Heart left ventricle (tissue), 16 donors: ENCODE measurements around the gene PCIF1. TPM values are rescaled to one million over a fixed set of nuclear protein-coding genes. Genes with fewer than 3 reads are reported as not detected.

Experiments
- ATAC-seq, 4 donors: fragments of 200-7000 bp; cut with Tn5 transposase; one replicate each; pipeline ENCODE4 v1.9.1; 2020 to 2022; ENCODE audit warnings: moderate library complexity in 4 of 4, mild to moderate bottlenecking in 3 of 4, moderate number of reproducible peaks in 1 of 4
- DNase-seq, 5 donors: peaks; one replicate each; pipeline ENCODE4 v3.0.0-alpha.2; 2020
- H3K27ac ChIP-seq, 12 donors: fragments of 200-600 bp; sonication (generic) in 4 of 12; one replicate each; pipeline versions ENCODE4 v1.5.0 to v1.8.0; 2016 to 2022; ENCODE audit warnings: mild to moderate bottlenecking in 2 of 12
- H3K27me3 ChIP-seq, 9 donors: fragments of 200-600 bp; sonication (generic) in 2 of 9; one replicate each; pipeline versions ENCODE4 v1.5.1 to v1.8.0; 2016 to 2022; ENCODE audit warnings: mild to moderate bottlenecking in 3 of 9
- H3K36me3 ChIP-seq, 9 donors: fragments of 200-600 bp; sonication (generic) in 2 of 9; one replicate each; pipeline versions ENCODE4 v1.5.0 to v1.8.0; 2018 to 2022; ENCODE audit warnings: mild to moderate bottlenecking in 2 of 9
- H3K4me1 ChIP-seq, 12 donors: fragments of 200-600 bp; sonication (generic) in 4 of 12; one replicate each; pipeline versions ENCODE4 v1.5.0 to v1.8.0; 2016 to 2022; ENCODE audit warnings: mild to moderate bottlenecking in 3 of 12
- H3K4me3 ChIP-seq, 12 donors: fragments of 200-600 bp; sonication (generic) in 4 of 12; one replicate each; pipeline versions ENCODE4 v1.5.0 to v1.8.0; 2017 to 2022; ENCODE audit warnings: mild to moderate bottlenecking in 9 of 12, moderate library complexity in 4 of 12
- H3K9me3 ChIP-seq, 12 donors: fragments of 200-600 bp; sonication (generic) in 4 of 12; one replicate each; pipeline versions ENCODE4 v1.5.0 to v1.8.0; 2016 to 2022; ENCODE audit warnings: mild to moderate bottlenecking in 1 of 12
- CTCF ChIP-seq, 12 donors: fragments of 200-600 bp; sonication (generic) in 4 of 12; IDR thresholded peaks; one replicate each; pipeline versions ENCODE4 v1.5.0 to v1.8.0; 2018 to 2022; ENCODE audit warnings: antibody characterized with exemption in 12 of 12, mild to moderate bottlenecking in 5 of 12
- POLR2A ChIP-seq, 2 donors: fragments of 450-650 bp; IDR thresholded peaks; one replicate each; pipeline ENCODE4 v1.6.1; 2017; ENCODE audit warnings: antibody characterized with exemption in 2 of 2, mild to moderate bottlenecking in 2 of 2, moderate library complexity in 2 of 2
- WGBS, 4 donors: extraction: QIAGEN DNeasy Blood & Tissue Kit in 2 of 4; methylation state at CpG; one replicate each; pipeline versions ENCODE4 v1.1.5 to v1.1.7; 2013 to 2018; 5-methylcytosine and 5-hydroxymethylcytosine counted together
- intact Hi-C, 10 donors: fragments of 100-400 bp; cut with DNase I; formaldehyde crosslinking; loops; one replicate each; pipeline versions ENCODE4 v1.11.1 to v1.14.2; 2022
- polyA plus RNA-seq, 2 donors: library from polyadenylated mRNA; stranded (reverse); fragments of 200-250 nt; gene quantifications; one replicate each; pipeline ENCODE4 v1.2.3, GENCODE V29; 2013
- total RNA-seq, 9 donors: library from RNA; depleted of rRNA in 2 of 9; stranded (reverse); fragments of >200 nt in 2 of 9; fragmentation: NEBNext Ultra II Directional in 3 of 9; extraction: Animal tissue kit (Norgen Biotek cat#: 25700) in 3 of 9; gene quantifications; one replicate each; pipeline versions ENCODE4 v1.1.0 to v1.2.4, GENCODE V29; 2016 to 2023
- donor health status: ischemic (EF 13 %, LVEDD 7.1; RV severe dilation, severe dysfunction).
- donor health status: healthy with polysubstance abuse.
- donor health status: DM: no; HTN: yes; CAD: no.
- donor health status: DM: no; HTN: no; CAD: no.
- donor health status: ischemic (EF 25% LVEDD 6.9; RV normal size, moderate dysfunction).
- donor health status: ischemic (EF 25% LVEDD 5.7; RV mildly dilated, moderate dysfunction).
- donor health status: healthy.
- donor health status: DM: yes; HTN: yes; CAD: no.
- donor health status: ischemic (EF 35%, LVEDD 5.7; RV mildly dilated, moderate dysfunction).
- donor health status: nonischemic (EF 11% LVEDD 7.7; RV severe dilation, severe dysfunction).
- donor health status: DM: yes; HTN: yes; CAD: no.
- donor health status: PGD.
- donor health status: ischemic (EF 29% LVEDD 5.4; RV normal size, mild dysfunction).
- donor health status: nonischemic (EF 23%, LVEDD 6.1; RV moderate dilation, normal function).

PCIF1 gene
- total and polyA plus RNA-seq, 11 donors: 17.5 to 40.2 (median 28.2) TPM

DNA sequence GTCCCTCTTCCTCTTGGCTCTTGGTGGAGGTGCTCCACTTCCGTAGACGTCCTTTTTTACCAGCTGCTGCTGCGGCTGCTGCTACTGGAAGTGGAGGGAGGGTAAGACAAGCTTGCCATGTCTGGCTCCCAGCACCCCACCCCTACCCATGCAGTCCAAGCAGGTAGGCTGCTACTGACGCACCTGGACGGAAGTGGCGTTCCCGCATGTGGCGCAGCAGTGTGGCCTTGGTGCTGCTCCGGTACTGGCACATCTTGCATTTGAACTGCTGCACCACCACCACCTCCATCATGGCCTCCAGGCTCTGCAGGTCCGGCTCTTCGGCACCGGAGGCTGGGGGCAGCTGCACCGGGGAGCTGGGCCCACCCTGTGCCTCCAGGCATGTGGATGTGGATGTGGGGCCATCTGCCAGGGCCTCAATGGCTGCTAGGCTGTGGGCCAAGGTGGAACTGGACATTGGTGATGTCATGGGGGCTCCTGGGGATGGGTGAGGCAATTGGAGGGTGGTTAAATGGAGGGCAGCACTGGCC is 33.1 kb downstream of the PCIF1 start:
- 91 to 96% (median 95%) methylated on average over 12 to 13 of the region's 13 CpGs for WGBS, 4 donors
- Histone ChIP-seq H3K36me3 (peaks cover 0 to 71% (median 69%) of the 10 kb centered on the region in 9 donors), H3K9me3 (no peaks in the 10 kb centered on the region), H3K27me3 (no peaks in the 10 kb centered on the region), H3K27ac (no peak overlapping the region), H3K4me3 (no peak overlapping the region), H3K4me1 (peaks cover 0 to 29% (median 13%) of the 10 kb centered on the region in 12 donors)
- intact Hi-C loops: loop anchor here in 7 of 10 donors (5.0 to 10.0 kb wide), 4 partner anchors 73 to 163 kb away; partner anchors contain the start of genes TNNC2 (in 4 of the 7), CTSA (in 1 of the 7), NEURL2 (in 1 of the 7) and UBE2C (in 1 of the 7)
- no peak for ATAC-seq
- peak in 1 of 5 donors; percentile 62 for DNase-seq
- no peak for TF ChIP-seq POLR2A (IDR thresholded peaks at IDR 0.05)
- TF ChIP-seq CTCF (IDR thresholded peaks at IDR 0.05): no peak

- intact Hi-C loops: loop anchor here in 7 of 10 donors (5.0 to 10.0 kb wide), 4 partner anchors 73 to 163 kb away; partner anchors contain the start of genes TNNC2 (in 4 of the 7), CTSA (in 1 of the 7), NEURL2 (in 1 of the 7) and UBE2C (in 1 of the 7)
- H3K4me3 ChIP-seq: no peak overlapping the region
- no peaks in the 10 kb centered on the region for H3K9me3 ChIP-seq
- H3K4me1 ChIP-seq: peaks cover 0 to 35% (median 13%) of the 10 kb centered on the region in 12 donors
- no peak overlapping the region for H3K27ac ChIP-seq
- ATAC-seq (no peak), DNase-seq (no peak)
- peaks cover 0 to 65% (median 64%) of the 10 kb centered on the region in 9 donors for H3K36me3 ChIP-seq
- H3K27me3 ChIP-seq: no peaks in the 10 kb centered on the region
- TF ChIP-seq POLR2A (IDR thresholded peaks at IDR 0.05) (no peak), CTCF (IDR thresholded peaks at IDR 0.05) (no peak)
- WGBS, 4 donors: 94 to 95% (median 95%) methylated on average over 5 to 10 of the region's 10 CpGs
Measured at GRCh38 chr20:45968081-45968671, 33.7 kb downstream of the PCIF1 start.

- Histone ChIP-seq H3K36me3 (peaks cover 0 to 57% (median 55%) of the 10 kb centered on the region in 9 donors), H3K27ac (peak overlapping the region in 2 of 12 donors; percentile 48 to 100), H3K27me3 (no peaks in the 10 kb centered on the region), H3K9me3 (no peaks in the 10 kb centered on the region), H3K4me3 (no peak overlapping the region), H3K4me1 (peaks cover 0 to 35% (median 13%) of the 10 kb centered on the region in 12 donors)
- ATAC-seq: no peak
- 83 to 85% (median 84%) methylated on average over 14 of the region's 14 CpGs for WGBS, 4 donors
- TF ChIP-seq POLR2A (IDR thresholded peaks at IDR 0.05): no peak
- peak in 1 of 5 donors; percentile 4 for DNase-seq
- intact Hi-C loops: loop anchor here in 7 of 10 donors (5.0 to 10.0 kb wide), 4 partner anchors 74 to 164 kb away; partner anchors contain the start of genes TNNC2 (in 4 of the 7), CTSA (in 1 of the 7), NEURL2 (in 1 of the 7) and UBE2C (in 1 of the 7)
Measured at GRCh38 chr20:45968801-45969711, 34.6 kb downstream of the PCIF1 start.
